Stomach (tissue), 4 donors: Measurements from ENCODE around the gene NECTIN1.

Source experiments
- EP300 ChIP-seq: sonication (generic); formaldehyde crosslinking; IDR thresholded peaks from one replicate; pipeline ENCODE4 v1.6.1; 2017; ENCODE audit warnings: antibody characterized with exemption
- POLR2A ChIP-seq, 4 donors: fragments of 450-650 bp; IDR thresholded peaks; one replicate each; pipeline ENCODE4 v1.6.1; 2016; ENCODE audit warnings: antibody characterized with exemption in 4 of 4, control low read depth in 2 of 4, mild to moderate bottlenecking in 1 of 4, moderate library complexity in 1 of 4
- POLR2AphosphoS5 ChIP-seq, 3 donors: sonication (generic); formaldehyde crosslinking; IDR thresholded peaks; one replicate each; pipeline ENCODE4 v1.6.1; 2016; ENCODE audit warnings: antibody characterized with exemption in 3 of 3
- TF ChIP-seq, protein P1 (sequence below), 7 experiments: fragments of 450-650 bp in 4 of 7; fragments of 200-600 bp in 3 of 7; sonication (generic) in 3 of 7; IDR thresholded peaks; one replicate each; pipeline ENCODE4 v1.5.1; 2016 to 2019; ENCODE audit warnings: antibody characterized with exemption in 7 of 7, control low read depth in 2 of 7, mild to moderate bottlenecking in 1 of 7

DNA sequence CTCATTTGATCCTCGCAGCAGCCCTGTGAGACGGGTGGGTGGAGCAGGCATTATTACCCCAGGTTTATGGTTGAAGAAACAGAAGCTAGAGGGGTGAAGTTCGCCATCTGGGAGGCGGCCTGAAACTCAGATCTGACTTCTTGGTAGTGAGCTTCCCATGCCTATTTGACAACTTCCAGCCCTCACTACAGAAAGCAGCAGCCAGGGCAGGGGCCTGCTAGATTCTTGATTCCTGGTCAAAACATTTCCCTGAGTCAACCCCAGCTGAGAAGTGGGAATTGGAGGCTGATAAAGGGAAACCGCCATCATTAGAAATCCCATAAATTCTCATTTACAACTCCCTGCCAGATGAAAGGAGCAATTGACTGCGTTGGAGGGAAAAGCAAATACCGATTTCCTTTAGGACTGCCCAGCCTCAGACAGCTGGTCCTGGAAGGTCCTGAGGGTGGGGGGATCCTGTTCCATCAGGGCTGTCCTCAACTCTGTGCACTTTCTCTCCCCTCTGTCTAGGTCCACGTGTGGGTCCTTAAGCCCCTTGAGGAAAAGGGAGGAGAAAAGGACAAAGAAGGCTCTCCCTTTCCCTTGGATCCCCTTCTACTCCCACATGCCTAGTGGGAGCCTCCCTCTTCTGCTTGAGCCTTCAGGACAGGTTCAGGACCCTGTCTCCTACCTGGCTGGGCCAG lies 10.2 kb upstream of the NECTIN1 start:
- TF ChIP-seq, protein P1, sequence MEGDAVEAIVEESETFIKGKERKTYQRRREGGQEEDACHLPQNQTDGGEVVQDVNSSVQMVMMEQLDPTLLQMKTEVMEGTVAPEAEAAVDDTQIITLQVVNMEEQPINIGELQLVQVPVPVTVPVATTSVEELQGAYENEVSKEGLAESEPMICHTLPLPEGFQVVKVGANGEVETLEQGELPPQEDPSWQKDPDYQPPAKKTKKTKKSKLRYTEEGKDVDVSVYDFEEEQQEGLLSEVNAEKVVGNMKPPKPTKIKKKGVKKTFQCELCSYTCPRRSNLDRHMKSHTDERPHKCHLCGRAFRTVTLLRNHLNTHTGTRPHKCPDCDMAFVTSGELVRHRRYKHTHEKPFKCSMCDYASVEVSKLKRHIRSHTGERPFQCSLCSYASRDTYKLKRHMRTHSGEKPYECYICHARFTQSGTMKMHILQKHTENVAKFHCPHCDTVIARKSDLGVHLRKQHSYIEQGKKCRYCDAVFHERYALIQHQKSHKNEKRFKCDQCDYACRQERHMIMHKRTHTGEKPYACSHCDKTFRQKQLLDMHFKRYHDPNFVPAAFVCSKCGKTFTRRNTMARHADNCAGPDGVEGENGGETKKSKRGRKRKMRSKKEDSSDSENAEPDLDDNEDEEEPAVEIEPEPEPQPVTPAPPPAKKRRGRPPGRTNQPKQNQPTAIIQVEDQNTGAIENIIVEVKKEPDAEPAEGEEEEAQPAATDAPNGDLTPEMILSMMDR (IDR thresholded peaks at IDR 0.05), result no peak
- no peak for TF ChIP-seq EP300
- TF ChIP-seq POLR2A (IDR thresholded peaks at IDR 0.05), result no peak
- TF ChIP-seq POLR2AphosphoS5 (IDR thresholded peaks at IDR 0.05), result no peak
